Mesenteric fat pad (tissue), 1 donor: ENCODE data around the gene DNMT3A. TPM values are rescaled to one million over a fixed set of nuclear protein-coding genes. Genes with fewer than 3 reads are reported as not detected.

Experiments
- DNase-seq: peaks from one replicate; pipeline ENCODE4 v3.0.0-alpha.2; 2020; ENCODE audit warnings: low spot score
- total RNA-seq: library from RNA; stranded (reverse); fragmentation: NEBNext Ultra II Directional; extraction: Animal tissue kit (Norgen Biotek cat#: 25700); gene quantifications from one replicate; pipeline ENCODE4 v1.2.1, GENCODE V29; 2021
- donor health status: DM: yes; HTN: yes; CAD: no.

Gene DNMT3A
- total RNA-seq, 1 donor from 2014 or later, result 24.4 TPM

GRCh38 chr2:25328152-25329085 lies 13.3 kb downstream of the DNMT3A start:
- DNase-seq, result no peak

- DNase-seq, result no peak
Observed at GRCh38 chr2:25326326-25327013, 15.3 kb downstream of the DNMT3A start.

DNA sequence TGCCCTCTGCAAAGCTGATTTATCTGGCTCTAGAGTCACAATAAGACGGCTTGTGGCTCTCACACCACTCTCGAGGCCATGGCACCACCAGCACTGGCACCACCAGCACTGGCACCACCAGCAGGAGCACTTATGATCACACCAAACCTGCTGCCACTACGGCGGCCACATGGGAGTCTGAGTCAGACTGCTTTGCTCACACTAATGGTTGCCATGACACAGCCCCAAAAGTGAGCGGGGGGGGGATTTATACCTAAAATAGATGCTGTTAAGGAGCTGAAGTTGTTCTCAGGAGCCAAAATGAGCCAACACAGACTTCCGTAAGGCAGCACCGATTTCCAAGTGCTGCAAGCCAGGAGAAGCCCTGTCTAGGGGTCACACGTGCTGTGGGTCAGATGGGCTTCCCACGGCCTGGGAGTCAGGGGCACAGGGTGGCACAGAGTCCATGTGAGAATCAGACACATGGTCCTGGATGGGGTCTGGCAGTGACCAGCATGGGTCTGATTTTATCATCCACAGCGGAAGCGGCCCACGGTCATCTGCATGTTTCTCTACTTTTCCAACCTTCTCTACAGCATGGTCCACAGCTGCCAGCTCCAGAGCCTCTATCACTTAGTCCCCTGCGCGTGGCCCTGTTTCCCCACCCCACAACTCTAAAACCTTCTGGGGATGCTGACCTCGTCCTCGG lies 16.7 kb downstream of the DNMT3A start:
- no peak for DNase-seq

DNA sequence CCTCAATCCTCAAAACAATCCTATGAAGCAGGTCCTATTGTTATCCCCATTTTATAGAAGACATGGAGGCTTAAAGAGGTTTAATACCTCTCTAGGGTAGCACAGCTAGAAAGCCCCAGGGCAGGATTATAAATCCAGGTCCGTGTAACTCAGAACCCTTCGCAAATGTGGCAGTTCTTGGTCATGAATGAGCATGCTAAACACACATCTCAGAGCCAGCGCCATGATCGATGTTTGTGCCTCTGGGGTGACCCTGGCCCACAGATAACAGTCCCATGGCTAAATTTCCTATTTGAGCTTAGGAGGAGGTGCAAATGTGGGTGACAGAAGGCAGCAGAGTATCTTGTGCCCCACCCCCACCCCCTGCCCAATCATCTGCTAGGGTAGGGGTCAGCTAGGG lies 17.5 kb downstream of the DNMT3A start:
- DNase-seq, result no peak

GRCh38 chr2:25323610-25324189 lies 18.0 kb downstream of the DNMT3A start:
- no peak for DNase-seq

- no peak for DNase-seq
Observed at GRCh38 chr2:25323042-25323514, 18.6 kb downstream of the DNMT3A start.

- no peak for DNase-seq
Observed at GRCh38 chr2:25322312-25322711, 19.4 kb downstream of the DNMT3A start.

- DNase-seq, result no peak
Observed at GRCh38 chr2:25320077-25320476, 21.6 kb downstream of the DNMT3A start.

GRCh38 chr2:25316101-25316500 lies 25.6 kb downstream of the DNMT3A start:
- DNase-seq, result no peak

- no peak for DNase-seq
Observed at GRCh38 chr2:25315316-25315680, 26.4 kb downstream of the DNMT3A start.

DNA sequence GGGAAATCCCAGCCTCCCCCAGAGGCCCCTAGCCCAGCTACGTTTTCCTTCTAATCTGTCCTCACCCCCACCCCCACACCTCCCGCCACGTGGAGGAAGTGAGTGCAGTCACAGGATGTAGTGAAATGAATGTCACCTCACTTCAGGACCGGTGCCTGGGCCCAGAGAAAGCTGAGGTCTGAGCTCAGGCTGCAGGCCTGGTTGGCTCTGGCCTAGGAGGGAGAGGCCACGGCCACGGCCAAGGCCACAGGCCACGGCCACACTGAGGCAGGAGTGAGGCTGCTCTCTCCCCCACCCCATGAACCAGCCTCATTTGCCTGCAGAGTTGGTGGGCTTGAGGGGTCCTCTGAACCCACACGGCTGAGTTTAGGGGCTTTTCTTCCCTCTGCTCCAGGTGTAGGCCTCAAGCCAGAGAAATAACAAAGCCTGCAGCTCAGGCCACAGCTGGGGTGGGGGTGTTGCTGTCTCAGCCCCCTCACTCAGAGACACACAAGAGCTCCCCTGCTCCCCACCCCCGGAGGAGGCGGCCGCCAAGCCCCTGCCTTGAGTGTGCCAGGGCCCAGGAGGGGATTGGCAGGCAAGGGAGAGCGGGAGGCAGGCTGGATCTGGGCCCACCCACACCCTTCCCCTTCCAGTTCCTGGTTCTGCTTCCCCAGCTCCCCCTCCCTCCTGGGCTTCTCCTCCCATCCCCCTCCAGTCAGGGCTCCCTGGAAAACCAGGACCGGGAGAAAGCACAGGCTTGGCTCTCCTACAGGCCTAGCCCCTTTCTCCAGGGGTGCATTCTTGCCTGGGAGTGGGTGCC lies 27.0 kb downstream of the DNMT3A start:
- no peak for DNase-seq

- DNase-seq, result no peak
Observed at GRCh38 chr2:25313711-25314513, 27.8 kb downstream of the DNMT3A start.

DNA sequence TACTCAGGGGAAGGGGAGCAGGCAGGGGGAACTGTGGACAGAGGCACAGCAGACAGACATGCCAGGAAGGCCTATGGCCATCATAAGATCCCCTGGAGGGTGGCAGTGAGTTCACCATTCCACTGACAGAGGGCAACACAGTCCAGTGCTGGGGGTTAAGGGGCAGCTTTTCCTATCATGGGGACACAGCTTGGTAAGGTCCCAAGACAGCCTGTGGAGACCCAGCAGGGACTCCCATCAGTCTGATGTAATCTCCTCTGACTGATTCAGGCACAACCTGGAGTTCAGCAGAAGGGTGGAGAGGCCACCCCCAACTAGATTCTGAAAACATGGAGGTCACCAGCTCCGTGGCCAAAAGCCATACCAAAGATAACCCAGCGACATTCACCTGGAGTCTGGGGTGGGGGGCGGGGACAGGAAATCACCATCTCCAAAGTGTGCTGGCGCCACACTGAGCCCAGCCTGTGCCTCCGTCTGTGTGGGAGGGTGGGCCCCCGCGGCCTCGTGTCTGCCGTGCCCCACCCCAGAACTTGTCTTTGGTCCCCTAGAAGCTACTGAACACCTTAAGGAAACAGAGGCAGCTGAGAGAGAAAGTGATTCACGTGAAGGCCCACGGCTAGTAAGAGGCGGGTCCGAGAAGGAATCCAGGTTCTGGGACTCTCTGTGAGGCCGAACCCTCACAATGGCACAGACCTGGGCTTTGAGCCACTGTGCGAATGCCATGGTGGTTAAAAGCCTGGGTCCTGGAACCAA lies 28.6 kb downstream of the DNMT3A start:
- no peak for DNase-seq

DNA sequence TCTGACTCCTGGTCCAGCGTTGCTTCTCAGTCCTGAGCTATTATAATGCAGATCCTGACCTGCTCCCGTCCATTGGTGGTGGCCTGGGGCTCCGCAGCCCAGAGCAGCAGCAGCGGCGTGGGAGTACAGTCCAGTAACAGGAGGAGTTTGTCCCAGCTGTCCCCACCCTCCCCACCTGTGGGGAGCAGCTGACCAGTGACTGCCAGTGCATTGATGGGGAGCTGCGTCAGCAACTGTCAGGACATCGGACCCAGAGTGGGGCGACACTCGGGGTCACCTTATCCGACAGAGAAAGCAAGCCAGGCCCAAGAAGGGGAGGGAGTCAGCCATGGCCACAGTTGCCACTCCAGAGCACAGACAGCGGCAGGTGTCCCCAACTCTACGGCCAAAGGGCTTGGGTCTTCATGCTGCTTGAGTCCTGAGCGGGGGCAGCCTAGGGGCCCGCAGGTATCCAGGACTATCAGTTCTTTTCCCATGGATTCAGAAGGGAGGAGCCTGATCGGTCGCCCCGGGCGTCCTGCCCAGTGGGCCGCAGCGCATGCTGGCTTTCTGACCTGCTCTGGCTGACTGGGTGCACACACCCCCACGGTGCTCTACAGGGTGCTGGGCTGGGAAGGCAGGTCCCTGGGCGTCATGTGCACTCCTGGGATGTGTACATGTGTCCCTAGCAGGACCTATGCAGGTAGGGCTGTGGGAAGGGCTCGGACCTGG lies 29.7 kb downstream of the DNMT3A start:
- no peak for DNase-seq

DNA sequence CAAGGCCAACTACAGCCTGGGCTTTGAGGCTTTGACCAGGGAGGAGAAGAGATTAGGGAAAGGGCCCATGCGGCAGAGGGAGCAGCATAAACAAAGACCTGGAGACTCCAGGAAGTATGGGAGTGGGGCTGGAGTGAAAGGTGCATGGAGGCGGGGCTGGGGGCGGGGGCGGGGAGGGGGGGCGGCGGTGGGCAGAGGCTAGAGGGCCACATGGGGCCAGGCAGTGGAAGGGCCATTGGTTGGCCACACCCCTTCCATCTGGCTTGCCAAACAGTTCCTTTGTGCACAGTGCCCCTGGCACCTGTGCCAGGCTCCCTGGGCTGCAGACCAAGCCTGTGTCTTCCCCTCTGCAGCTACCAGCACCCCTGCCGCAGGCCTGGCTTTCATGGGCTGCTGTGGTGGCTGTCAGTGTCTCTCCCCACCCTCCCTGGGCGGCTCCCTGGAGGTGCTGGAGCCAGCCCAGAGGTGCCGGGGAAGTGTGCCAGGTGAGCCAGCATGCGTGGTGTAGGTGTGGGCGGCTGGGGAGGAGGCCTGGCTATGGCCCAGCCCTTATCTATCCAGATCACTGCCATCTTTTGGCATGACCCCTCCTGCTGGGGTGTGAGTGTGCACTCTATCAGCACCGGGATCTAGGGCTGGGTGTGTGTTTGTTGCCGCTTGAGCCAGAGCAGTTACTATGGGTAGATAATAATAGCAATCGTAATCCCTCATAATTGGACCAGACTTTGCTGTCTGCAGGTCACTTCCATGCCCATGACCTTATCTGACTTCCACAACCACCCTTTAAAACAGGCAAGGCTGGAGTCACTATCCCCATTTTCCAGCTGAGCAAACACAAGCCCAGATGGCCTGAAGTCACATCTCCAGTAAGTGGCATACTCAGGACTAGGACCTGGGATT lies 30.5 kb downstream of the DNMT3A start:
- DNase-seq, result no peak

- DNase-seq, result no peak
Observed at GRCh38 chr2:25310709-25310964, 31.1 kb downstream of the DNMT3A start.

GRCh38 chr2:25309402-25309801 lies 32.3 kb downstream of the DNMT3A start:
- no peak for DNase-seq

- DNase-seq, result no peak
Observed at GRCh38 chr2:25308599-25308998, 33.1 kb downstream of the DNMT3A start.
